ENCODE results near the gene GP1BA. TPM values are rescaled to one million over a fixed set of nuclear protein-coding genes. Genes with fewer than 3 reads are reported as not detected.
A peak's percentile ranks its signal among the peaks of the same experiment; 100 is the strongest.

Gene GP1BA
- total RNA-seq, 3 donors from 2014 or later (not counting 1 experiment from before 2014, with no cell fraction given): 0.25 to 4.3 (median 2.2) TPM

DNA sequence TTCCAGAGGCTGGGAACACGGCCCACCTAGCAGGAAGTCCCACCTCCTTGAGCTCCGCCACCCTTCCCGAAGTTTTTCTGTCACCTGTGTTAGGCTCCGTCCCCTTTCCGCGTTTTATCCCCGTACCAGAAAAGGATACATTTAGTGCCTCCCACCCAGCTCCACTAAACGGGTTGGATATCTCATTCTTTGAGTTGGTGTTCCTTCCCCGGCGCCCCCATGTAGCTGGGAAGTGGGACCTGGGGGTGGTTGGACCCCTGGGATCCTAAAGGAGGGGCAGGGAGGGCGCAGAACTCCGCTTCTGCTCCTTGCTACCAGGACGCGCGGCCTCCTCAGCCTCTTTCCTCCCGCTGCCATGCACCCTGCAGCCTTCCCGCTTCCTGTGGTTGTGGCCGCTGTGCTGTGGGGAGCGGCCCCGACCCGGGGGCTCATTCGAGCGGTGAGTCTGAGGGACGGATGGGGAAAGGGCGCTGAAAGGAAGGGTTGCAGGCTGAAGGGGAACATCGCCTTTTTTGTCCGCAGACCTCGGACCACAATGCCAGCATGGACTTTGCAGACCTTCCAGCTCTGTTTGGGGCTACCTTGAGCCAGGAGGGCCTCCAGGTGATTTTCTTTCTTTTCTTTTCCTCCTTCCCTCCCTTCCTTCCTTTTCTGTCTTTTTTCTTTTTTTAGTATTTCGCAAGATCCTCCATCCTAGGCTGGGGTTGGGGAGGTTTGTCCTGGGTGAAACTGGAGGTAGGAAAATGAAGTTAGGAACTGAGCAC is 8.7 kb downstream of the GP1BA start:
- H3K36me3 ChIP-seq (ENCODE audit: control insufficient read depth, insufficient read depth, low read length): peaks cover 51% of the 10 kb centered on the region
- ATAC-seq: no peak
- Mint-ChIP-seq H3K9me3 (no peaks in the 10 kb centered on the region), H3K36me3 (peaks cover 7% of the 10 kb centered on the region), H3K27ac (peak overlapping the region; percentile 87 to 93), H3K4me3 (peak overlapping the region; percentile 91), H3K27me3 (ENCODE audit: low read depth in 2 of 2) (no peaks in the 10 kb centered on the region), H3K4me1 (peaks cover 63 to 90% of the 10 kb centered on the region in 2 donors)
- no peaks in the 10 kb centered on the region for H3K9me3 ChIP-seq (ENCODE audit: control insufficient read depth, insufficient read depth, low read length)
- TF ChIP-seq, protein P1, sequence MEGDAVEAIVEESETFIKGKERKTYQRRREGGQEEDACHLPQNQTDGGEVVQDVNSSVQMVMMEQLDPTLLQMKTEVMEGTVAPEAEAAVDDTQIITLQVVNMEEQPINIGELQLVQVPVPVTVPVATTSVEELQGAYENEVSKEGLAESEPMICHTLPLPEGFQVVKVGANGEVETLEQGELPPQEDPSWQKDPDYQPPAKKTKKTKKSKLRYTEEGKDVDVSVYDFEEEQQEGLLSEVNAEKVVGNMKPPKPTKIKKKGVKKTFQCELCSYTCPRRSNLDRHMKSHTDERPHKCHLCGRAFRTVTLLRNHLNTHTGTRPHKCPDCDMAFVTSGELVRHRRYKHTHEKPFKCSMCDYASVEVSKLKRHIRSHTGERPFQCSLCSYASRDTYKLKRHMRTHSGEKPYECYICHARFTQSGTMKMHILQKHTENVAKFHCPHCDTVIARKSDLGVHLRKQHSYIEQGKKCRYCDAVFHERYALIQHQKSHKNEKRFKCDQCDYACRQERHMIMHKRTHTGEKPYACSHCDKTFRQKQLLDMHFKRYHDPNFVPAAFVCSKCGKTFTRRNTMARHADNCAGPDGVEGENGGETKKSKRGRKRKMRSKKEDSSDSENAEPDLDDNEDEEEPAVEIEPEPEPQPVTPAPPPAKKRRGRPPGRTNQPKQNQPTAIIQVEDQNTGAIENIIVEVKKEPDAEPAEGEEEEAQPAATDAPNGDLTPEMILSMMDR (IDR thresholded peaks at IDR 0.05): no peak
- WGBS (ENCODE audit: insufficient coverage): under 1% methylated on average over 28 of the region's 29 CpGs
- H3K4me3 ChIP-seq (ENCODE audit: low read length): peak overlapping the region; percentile 91
- intact Hi-C loops (cut with micrococcal nuclease): loop anchor here (1.0 kb wide), 2 partner anchors 8 to 27 kb away; partner anchors contain the start of genes PFN1 and SPAG7
- H3K27me3 ChIP-seq (ENCODE audit: control insufficient read depth, insufficient read depth, low read length): no peaks in the 10 kb centered on the region
- H3K4me1 ChIP-seq (ENCODE audit: control insufficient read depth, insufficient read depth, low read length): peaks cover 68% of the 10 kb centered on the region
- peak; percentile 36 to 68 for DNase-seq
- H3K27ac ChIP-seq (ENCODE audit: low read length): peak overlapping the region; percentile 77

GRCh38 chr17:4941319-4941610 is 9.2 kb downstream of the GP1BA start:
- TF ChIP-seq, protein P1 (IDR thresholded peaks at IDR 0.05): no peak
- intact Hi-C loops (cut with micrococcal nuclease): no loop called here
- H3K36me3 ChIP-seq (ENCODE audit: control insufficient read depth, insufficient read depth, low read length): peaks cover 54% of the 10 kb centered on the region

DNA sequence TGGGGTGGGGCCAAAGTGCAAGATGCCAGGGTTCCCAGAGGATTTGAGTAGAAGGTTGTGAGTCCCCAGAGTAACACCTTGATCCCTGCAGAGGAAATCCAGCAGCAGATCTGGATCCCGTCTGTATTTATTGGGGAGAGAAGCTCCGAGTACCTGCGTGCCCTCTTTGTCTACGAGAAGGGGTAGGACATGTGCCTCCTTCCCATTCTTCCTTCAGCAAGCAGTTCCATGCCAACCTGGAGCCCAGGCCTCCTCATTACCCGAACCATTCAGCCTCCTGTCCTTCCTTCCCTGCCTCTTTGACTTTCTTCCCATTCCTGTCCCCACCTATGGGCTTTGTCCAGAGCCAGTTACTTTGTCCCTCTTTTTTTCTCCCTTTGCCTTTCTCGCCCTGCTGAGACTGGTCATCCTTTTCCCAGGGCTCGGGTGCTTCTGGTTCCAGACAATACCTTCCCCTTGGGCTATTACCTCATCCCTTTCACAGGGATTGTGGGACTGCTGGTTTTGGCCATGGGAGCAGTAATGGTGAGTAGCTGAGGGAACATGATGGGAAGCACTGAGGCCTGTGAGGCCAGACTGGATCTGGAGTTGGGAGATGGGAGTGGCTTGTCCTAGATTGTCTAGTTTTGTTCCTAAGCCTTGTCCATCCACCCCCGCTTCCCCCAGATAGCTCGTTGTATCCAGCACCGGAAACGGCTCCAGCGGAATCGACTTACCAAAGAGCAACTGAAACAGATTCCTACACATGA is 10.9 kb downstream of the GP1BA start:
- ATAC-seq (no peak), DNase-seq (no peak)
- H3K27me3 ChIP-seq (ENCODE audit: control insufficient read depth, insufficient read depth, low read length): no peaks in the 10 kb centered on the region
- H3K9me3 ChIP-seq (ENCODE audit: control insufficient read depth, insufficient read depth, low read length): no peaks in the 10 kb centered on the region
- Mint-ChIP-seq H3K9me3 (no peaks in the 10 kb centered on the region), H3K36me3 (peaks cover 14% of the 10 kb centered on the region), H3K4me1 (peaks cover 71 to 89% of the 10 kb centered on the region in 2 donors), H3K27ac (peak overlapping the region; percentile 87 to 93), H3K27me3 (ENCODE audit: low read depth in 2 of 2) (peaks cover 0 to 2% of the 10 kb centered on the region in 2 donors), H3K4me3 (peak overlapping the region; percentile 91)
- peaks cover 79% of the 10 kb centered on the region for H3K4me1 ChIP-seq (ENCODE audit: control insufficient read depth, insufficient read depth, low read length)
- WGBS (ENCODE audit: insufficient coverage): 95% methylated on average over 9 of the region's 13 CpGs
- H3K4me3 ChIP-seq (ENCODE audit: low read length): no peak overlapping the region
- H3K36me3 ChIP-seq (ENCODE audit: control insufficient read depth, insufficient read depth, low read length): peaks cover 57% of the 10 kb centered on the region
- H3K27ac ChIP-seq (ENCODE audit: low read length): peak overlapping the region; percentile 96
- TF ChIP-seq, protein P1 (IDR thresholded peaks at IDR 0.05): no peak
- intact Hi-C loops (cut with micrococcal nuclease): no loop called here

More at GRCh38 chr17:4941319-4941610, 9.2 kb downstream of the GP1BA start:
- Histone ChIP-seq H3K27ac (ENCODE audit: low read length) (peak overlapping the region; percentile 77), H3K27me3 (ENCODE audit: control insufficient read depth, insufficient read depth, low read length) (no peaks in the 10 kb centered on the region), H3K4me3 (ENCODE audit: low read length) (peak overlapping the region; percentile 91), H3K4me1 (ENCODE audit: control insufficient read depth, insufficient read depth, low read length) (peaks cover 73% of the 10 kb centered on the region), H3K9me3 (ENCODE audit: control insufficient read depth, insufficient read depth, low read length) (no peaks in the 10 kb centered on the region)
- WGBS (ENCODE audit: insufficient coverage): 22% methylated on average over 3 of the region's 4 CpGs
- no peak for DNase-seq
- Mint-ChIP-seq H3K36me3 (peaks cover 8% of the 10 kb centered on the region), H3K4me1 (peaks cover 63 to 89% of the 10 kb centered on the region in 2 donors), H3K9me3 (no peaks in the 10 kb centered on the region), H3K27me3 (ENCODE audit: low read depth in 2 of 2) (no peaks in the 10 kb centered on the region), H3K4me3 (peak overlapping the region; percentile 91), H3K27ac (peak overlapping the region; percentile 87 to 93)
- no peak for ATAC-seq

Measured in natural killer cell (primary cell).